ENCODE results near the gene E2F3.
"Not testable (repeated sequence)": the region's sequence is repeated elsewhere in the genome, so short reads cannot be mapped to it uniquely, and the experiment has no call there.

E2F3 gene

DNA sequence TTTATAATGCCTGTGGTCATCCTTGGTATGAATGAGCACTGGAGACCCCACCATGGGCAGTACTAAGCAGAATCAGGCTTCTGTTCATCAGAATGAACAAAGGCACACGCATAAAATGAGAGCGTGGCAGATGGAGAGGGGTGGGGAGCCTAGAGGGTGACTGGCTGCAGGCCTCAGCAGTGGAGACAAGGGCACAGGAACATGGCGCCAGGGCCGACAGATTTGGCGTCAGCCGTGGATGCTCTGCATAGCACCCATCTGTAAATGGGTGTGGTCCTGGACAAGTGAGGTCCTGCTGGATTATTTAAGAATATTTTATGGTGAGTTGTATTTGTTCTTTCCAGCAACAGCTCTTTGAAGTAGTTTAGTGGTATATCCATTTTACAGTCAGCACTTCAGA is 33.1 kb downstream of the E2F3 start:
- no peak for DNase-seq

DNA sequence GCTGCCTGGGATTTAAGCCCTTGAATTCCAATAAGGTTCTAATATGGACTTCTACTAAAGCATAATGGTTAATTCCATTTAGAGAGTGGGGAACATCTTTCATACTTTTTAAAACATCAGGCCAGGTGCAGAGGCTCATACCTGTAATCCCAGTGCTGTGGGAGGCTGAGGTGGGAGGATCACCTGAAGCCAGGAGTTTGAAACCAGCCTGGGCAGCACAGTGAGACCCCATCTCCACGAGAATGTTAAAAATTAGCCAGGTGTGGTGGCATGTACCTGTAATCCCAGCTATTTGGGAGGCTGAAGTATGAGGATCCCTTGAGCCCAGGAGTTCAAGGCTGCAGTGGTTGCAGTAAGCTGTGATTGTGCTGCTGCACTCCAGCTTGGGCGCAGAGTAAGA is 35.0 kb downstream of the E2F3 start:
- no peak for DNase-seq

GRCh38 chr6:20437639-20438038 is 36.0 kb downstream of the E2F3 start:
- DNase-seq: no peak

- DNase-seq: no peak
These were observed 36.9 kb downstream of the E2F3 start for GRCh38 chr6:20438462-20439070.

GRCh38 chr6:20439558-20439957 is 37.9 kb downstream of the E2F3 start:
- DNase-seq: no peak

DNA sequence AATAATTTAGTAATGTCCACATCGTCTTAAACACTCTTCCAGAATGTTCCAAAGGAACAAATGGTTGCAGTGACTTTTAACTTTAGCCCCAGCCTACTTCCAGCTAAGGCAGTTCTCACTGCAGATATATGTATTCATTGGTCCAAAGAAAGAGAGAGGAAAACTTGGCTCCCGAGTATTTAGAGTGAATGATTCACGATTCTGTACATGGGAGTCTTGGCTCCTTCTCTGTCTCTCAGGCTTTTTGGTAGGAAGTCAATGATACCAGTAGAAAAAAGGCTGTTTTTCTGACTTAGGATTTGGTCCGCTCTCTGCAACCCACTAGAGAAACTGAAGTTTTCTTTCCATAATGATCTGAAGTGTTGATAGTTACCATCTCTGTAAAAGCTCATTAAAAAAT is 38.6 kb downstream of the E2F3 start:
- DNase-seq: no peak

DNA sequence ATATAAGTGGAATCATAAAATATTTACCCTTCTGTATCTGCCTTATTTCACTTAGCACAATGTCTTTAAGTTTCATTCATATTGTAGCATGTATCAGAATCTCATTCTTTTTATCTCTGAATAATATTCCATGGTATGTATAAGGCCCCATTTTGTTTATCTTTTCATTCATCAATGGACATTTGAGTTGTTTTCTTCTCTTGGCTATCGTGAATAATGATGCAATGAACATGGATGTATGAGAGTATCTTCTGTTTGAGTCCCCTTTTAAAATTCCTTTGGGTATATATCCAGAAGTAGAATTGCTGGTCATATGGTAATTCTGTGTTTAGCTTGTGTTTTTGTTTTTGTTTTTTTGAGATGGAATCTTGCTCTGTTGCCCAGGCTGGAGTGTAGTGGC is 39.6 kb downstream of the E2F3 start:
- DNase-seq: no peak

- DNase-seq: no peak
These were observed 40.2 kb downstream of the E2F3 start for GRCh38 chr6:20441921-20442320.

GRCh38 chr6:20444786-20445271 is 43.1 kb downstream of the E2F3 start:
- DNase-seq: no peak

GRCh38 chr6:20447157-20447556 is 45.5 kb downstream of the E2F3 start:
- no peak for DNase-seq

DNA sequence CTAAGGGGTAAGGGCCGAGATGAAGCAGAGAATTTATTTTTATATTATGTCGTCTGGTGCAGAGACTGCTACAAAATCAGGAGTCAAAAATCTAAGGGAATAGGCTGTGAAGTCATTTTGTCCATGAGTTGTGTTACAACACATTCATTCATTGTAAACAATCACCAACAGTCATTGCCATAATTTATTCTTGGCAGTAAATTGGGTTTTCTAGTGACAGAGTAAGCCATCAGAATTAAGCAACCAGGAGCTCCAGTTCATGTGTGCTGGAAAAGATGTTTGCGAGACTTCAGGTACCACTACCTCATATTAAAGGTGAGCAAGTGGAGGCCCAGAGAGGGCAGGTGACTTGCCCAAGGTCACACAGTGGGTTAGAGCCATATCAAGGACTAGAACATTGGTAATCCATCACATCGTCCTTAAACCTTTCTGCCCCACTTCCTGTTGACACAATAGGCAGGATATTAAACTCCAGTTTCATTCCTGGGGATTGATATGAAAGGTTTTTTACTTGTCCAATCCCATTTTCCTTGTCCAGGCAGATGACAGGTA is 46.0 kb downstream of the E2F3 start:
- DNase-seq: no peak

DNA sequence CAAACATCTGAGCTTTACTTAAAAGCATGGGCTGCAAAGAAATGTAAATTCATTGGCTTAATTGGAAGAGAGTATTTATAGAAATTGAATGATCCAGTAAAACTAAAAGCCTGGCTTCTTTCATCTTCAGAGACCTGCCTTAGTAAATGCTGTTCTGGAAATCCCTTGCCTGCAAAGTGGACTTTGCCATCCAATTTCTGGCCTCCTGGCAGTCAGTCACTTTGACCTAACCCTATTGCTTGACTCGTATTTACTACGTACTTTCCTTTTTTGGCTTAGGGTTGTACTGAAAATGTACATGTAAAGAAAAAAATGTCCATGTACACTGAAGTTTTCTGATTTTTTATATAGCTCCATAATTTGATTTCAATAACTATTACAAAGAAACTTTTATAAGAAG is 47.1 kb downstream of the E2F3 start:
- no peak for DNase-seq

- DNase-seq: no peak
These were observed 52.6 kb downstream of the E2F3 start for GRCh38 chr6:20454204-20454824.

DNA sequence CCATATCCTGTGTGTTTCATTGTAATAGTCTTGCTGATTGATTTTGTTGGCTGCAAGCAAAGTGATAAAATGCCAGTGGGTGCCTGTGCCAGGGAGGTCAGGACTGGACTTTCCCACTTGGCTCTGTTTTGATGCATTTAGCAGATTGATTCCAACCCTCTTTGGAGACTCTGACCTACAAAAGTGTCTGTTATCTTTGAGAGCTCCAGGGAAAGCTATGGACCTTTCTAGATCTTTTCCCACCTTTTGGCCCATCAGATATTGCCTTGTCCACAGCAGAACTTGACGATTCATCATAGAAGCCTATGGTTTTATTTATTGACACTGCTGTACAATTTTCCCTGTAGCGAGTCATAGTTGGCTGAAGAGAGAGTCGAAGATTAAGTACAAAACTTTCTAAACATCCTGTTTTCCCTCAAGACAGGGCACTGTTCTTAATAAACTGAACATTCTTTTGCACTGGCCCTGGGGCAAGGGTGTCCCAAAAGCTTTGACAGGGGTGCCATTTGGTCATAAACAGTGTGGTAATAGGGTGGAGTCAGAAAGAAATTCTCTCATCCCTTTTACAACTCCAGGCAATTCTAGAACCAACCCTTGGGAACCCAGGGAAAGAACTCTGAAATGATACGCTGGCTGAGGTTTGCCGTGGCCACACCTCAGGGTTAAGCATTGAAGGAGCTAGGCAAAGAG is 53.7 kb downstream of the E2F3 start:
- no peak for DNase-seq

- no peak for DNase-seq
These were observed 56.6 kb downstream of the E2F3 start for GRCh38 chr6:20458027-20458894.

- DNase-seq: no peak
These were observed 58.0 kb downstream of the E2F3 start for GRCh38 chr6:20459682-20460081.

DNA sequence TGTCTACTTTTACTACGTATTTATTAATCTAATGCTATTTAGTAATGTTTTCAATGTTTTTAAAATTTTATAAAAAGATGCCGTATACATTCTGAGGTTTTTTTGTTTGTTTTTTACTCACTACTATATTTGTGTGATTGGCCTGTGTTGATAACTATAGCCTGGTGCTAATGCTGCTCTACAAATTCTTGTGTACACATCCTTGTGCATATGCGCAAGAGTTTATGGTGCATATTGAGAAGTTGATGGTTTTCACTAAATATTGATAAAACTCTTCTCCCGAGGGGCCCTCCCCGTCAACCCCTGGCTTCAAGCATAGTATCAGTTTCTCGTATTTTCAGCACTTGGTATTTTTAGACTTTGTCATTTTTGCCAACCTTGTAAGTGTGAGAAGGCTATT is 59.9 kb downstream of the E2F3 start:
- no peak for DNase-seq

DNA sequence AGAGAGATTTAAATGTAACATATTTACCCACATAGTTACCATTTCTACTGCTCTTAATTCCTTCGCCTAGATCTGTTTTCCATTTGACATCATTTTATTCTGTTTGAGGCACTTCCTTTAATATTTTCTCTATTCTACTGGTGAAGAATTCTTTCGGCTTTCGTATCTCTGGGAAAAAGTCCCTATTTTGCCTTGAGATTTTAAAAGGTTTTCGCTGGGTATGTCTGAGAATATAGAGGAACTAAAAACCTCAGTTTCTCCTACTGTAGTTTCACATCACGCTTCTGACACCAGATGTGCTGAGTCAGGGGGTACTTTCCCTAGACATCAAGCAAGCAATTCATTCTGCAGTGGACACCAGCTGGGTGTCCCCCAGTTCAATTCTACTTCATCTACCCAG is 61.7 kb downstream of the E2F3 start:
- DNase-seq: no peak

DNA sequence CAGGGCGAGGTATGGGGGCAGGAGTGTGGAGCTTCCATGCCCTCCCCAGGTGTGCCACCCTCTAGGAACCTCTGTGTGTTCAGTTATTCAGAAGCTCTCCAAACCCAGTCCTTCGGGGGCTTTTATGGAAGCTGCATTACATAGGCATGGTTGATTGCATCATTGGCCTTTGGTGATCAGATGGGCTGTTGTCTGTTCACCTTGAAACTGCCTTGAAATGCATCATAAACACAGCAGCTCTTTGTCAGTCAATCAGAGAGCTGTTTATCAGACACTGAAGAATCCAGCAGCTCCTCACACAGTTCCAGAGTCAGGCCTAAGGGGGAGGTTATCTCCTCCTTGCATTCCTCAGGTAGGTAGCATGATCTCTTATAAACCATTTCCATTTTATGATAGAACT is 62.4 kb downstream of the E2F3 start:
- DNase-seq: no peak

- no peak for DNase-seq
These were observed 63.2 kb downstream of the E2F3 start for GRCh38 chr6:20464847-20465246.

GRCh38 chr6:20465616-20466015 is 63.9 kb downstream of the E2F3 start:
- not testable (repeated sequence) for DNase-seq

DNA sequence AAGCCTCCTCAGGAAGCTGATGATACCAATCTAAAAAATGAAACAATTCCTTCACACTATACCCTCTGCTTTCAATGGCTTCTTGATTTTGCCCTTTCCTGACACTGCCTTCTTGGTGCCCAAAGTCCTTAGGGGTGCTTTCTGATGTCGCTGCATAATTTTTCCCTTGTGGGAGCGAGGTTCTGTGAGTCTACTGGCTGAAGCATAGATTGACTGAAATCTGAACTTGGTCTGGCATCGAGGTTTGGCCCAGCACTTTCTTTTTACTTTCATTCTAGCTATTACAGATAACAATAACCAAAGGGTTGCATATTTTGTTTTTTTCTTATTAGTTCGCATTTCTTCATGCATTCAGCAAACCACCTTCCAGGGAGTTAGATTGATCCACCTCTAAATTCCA is 65.8 kb downstream of the E2F3 start:
- no peak for DNase-seq

DNA sequence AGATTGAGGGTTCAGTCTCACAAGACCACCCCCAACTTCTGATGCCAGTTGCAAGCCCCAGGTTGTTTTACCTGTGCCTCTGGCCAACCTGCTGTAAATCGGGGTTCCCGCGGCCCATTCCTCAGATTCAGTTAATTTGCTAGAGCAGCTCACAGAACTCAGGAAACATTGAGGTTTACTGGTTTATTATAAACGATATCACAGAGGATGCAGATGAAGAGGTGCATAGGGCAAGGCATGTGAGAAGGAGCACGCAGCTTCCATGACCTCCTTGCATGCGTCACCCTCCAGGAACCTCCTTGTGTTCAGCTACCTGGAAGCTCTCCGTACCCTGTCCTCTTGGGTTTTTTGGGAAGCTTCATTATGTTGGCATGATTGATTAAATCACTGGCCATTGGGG is 66.5 kb downstream of the E2F3 start:
- DNase-seq: no peak

Measured in NCI-H1930 (cell line).